Measurements from ENCODE around the gene ADAMTS15.

ADAMTS15 gene

GRCh38 chr11:130519128-130519932 is 70.9 kb downstream of the ADAMTS15 start:
- no peaks in the 10 kb centered on the region for H3K36me3 ChIP-seq (ENCODE audit: control insufficient read depth in 2 of 2, insufficient read depth in 1 of 2, low read length in 2 of 2)
- POLR2A ChIA-PET = no interaction called here
- no peaks in the 10 kb centered on the region for H3K4me1 ChIP-seq (ENCODE audit: control insufficient read depth, insufficient read depth, low read length)
- TF ChIP-seq FEZF1 (tag by site-specific recombination; IDR thresholded peaks at IDR 0.05) = no peak
- TF ChIP-seq ZNF302 (tag by site-specific recombination; IDR thresholded peaks at IDR 0.05; ENCODE audit: low read depth) = no peak
- no peak for TF ChIP-seq ZNF148 (tag by site-specific recombination; IDR thresholded peaks at IDR 0.05; ENCODE audit: borderline replicate concordance)
- TF ChIP-seq ZNF629 (tag by site-specific recombination; IDR thresholded peaks at IDR 0.05) = no peak
- no peak for TF ChIP-seq ZNF571 (tag by site-specific recombination; IDR thresholded peaks at IDR 0.05)
- no peak for TF ChIP-seq ZNF350 (tag by site-specific recombination; IDR thresholded peaks at IDR 0.05)
- TF ChIP-seq ZNF610 (tag by site-specific recombination; IDR thresholded peaks at IDR 0.05; ENCODE audit: borderline replicate concordance) = no peak
- TF ChIP-seq ZNF658 (tag by site-specific recombination; IDR thresholded peaks at IDR 0.05) = no peak
- TF ChIP-seq ZSCAN23 (tag by site-specific recombination; IDR thresholded peaks at IDR 0.05) = no peak
- no peak for TF ChIP-seq REPIN1 (tag by site-specific recombination; IDR thresholded peaks at IDR 0.05; ENCODE audit: low read depth)
- no peak for TF ChIP-seq ZNF146 (tag by site-specific recombination; IDR thresholded peaks at IDR 0.05)
- TF ChIP-seq ZFP41 (tag by site-specific recombination; IDR thresholded peaks at IDR 0.05; ENCODE audit: borderline replicate concordance) = no peak
- no peak for TF ChIP-seq ZNF292 (tag by site-specific recombination; IDR thresholded peaks at IDR 0.05; ENCODE audit: borderline replicate concordance, low read depth)
- TF ChIP-seq ZNF449 (tag by site-specific recombination; IDR thresholded peaks at IDR 0.05) = no peak
- TF ChIP-seq ZNF341 (tag by site-specific recombination; IDR thresholded peaks at IDR 0.05; ENCODE audit: low read depth) = no peak
- no peak for TF ChIP-seq YY1 (tag by site-specific recombination; IDR thresholded peaks at IDR 0.05)
- TF ChIP-seq ZNF335 (tag by site-specific recombination; conservative IDR thresholded peaks at IDR 0.05) = no peak
- no peak for TF ChIP-seq GLI2 (tag by site-specific recombination; IDR thresholded peaks at IDR 0.05; ENCODE audit: borderline replicate concordance, low read depth)
- TF ChIP-seq ZNF114 (tag by site-specific recombination; IDR thresholded peaks at IDR 0.05) = no peak
- TF ChIP-seq PBX3 (CRISPR knock-in tag; IDR thresholded peaks at IDR 0.05) = no peak
- H3K27ac ChIP-seq (ENCODE audit: extremely low read depth, low read depth, low read length) = no peak overlapping the region
- H3K4me3 ChIP-seq (ENCODE audit: low read depth, low read length) = no peak overlapping the region
- CTCF ChIA-PET = interaction anchor here (1.4 kb wide), 1 partner anchor 12 kb away, joined by 3 read pairs; no protein-coding TSS in a partner anchor
- H3K9me3 ChIP-seq (ENCODE audit: control insufficient read depth, insufficient read depth, low read depth, low read length) = no peaks in the 10 kb centered on the region

GRCh38 chr11:130520271-130520671 is 71.8 kb downstream of the ADAMTS15 start:
- Histone ChIP-seq H3K4me3 (ENCODE audit: low read depth, low read length) (no peak overlapping the region), H3K4me1 (ENCODE audit: control insufficient read depth, insufficient read depth, low read length) (no peaks in the 10 kb centered on the region), H3K36me3 (ENCODE audit: control insufficient read depth in 2 of 2, insufficient read depth in 1 of 2, low read length in 2 of 2) (no peaks in the 10 kb centered on the region), H3K9me3 (ENCODE audit: control insufficient read depth, insufficient read depth, low read depth, low read length) (no peaks in the 10 kb centered on the region), H3K27ac (ENCODE audit: extremely low read depth, low read depth, low read length) (no peak overlapping the region)
- POLR2A ChIA-PET = no interaction called here
- CTCF ChIA-PET = no interaction called here
- TF ChIP-seq EGR2 (tag by site-specific recombination; IDR thresholded peaks at IDR 0.05; ENCODE audit: low read depth) = peak; percentile 27; the same call in 1 of the 2 replicates
- TF ChIP-seq ZNF629 (tag by site-specific recombination; IDR thresholded peaks at IDR 0.05) = no peak
- no peak for TF ChIP-seq SCRT1 (tag by site-specific recombination; IDR thresholded peaks at IDR 0.05; ENCODE audit: borderline replicate concordance)

Data from HEK293 (cell line).